ENCODE results near the gene COPE.

The COPE gene

GRCh38 chr19:18900700-18901481 is 18.3 kb downstream of the COPE start:
- TF ChIP-seq CTCF (conservative IDR thresholded peaks at IDR 0.05) (no peak), ZFX (IDR thresholded peaks at IDR 0.05) (no peak)
- H3K27ac ChIP-seq = no peak overlapping the region

- no peak overlapping the region for H3K27ac ChIP-seq
- TF ChIP-seq ZFX (IDR thresholded peaks at IDR 0.05) (no peak), CTCF (conservative IDR thresholded peaks at IDR 0.05) (no peak)
Observed at GRCh38 chr19:18899624-18900560, 19.3 kb downstream of the COPE start.

GRCh38 chr19:18898607-18899408 is 20.4 kb downstream of the COPE start:
- no peak for TF ChIP-seq CTCF (conservative IDR thresholded peaks at IDR 0.05)
- no peak for TF ChIP-seq ZFX (IDR thresholded peaks at IDR 0.05)
- H3K27ac ChIP-seq = no peak overlapping the region

GRCh38 chr19:18898081-18898606 is 21.0 kb downstream of the COPE start:
- TF ChIP-seq ZFX (IDR thresholded peaks at IDR 0.05) = no peak
- no peak for TF ChIP-seq CTCF (conservative IDR thresholded peaks at IDR 0.05)
- H3K27ac ChIP-seq = no peak overlapping the region

GRCh38 chr19:18897094-18898029 is 21.8 kb downstream of the COPE start:
- TF ChIP-seq ZFX (IDR thresholded peaks at IDR 0.05) (no peak), CTCF (conservative IDR thresholded peaks at IDR 0.05) (no peak)
- no peak overlapping the region for H3K27ac ChIP-seq

- no peak overlapping the region for H3K27ac ChIP-seq
- TF ChIP-seq CTCF (conservative IDR thresholded peaks at IDR 0.05) (no peak), ZFX (IDR thresholded peaks at IDR 0.05) (no peak)
Observed at GRCh38 chr19:18896421-18896841, 22.8 kb downstream of the COPE start.

Measured in C4-2B (cell line).